Type B pancreatic cell (in vitro differentiated cells): ENCODE results near the gene FOCAD. TPM values are rescaled to one million over a fixed set of nuclear protein-coding genes. Genes with fewer than 3 reads are reported as not detected.

ENCODE experiments used
- DNase-seq: peaks from one replicate; pipeline ENCODE4 v3.0.0; 2021; ENCODE audit warnings: mixed read lengths; ENCODE audit not compliant: unreplicated experiment; ENCODE audit errors: extremely low spot score
- H3K27ac Mint-ChIP-seq: 2 replicates; pipeline ENCODE4 v1.8.0; 2021; ENCODE audit warnings: mild to moderate bottlenecking, mixed read lengths
- H3K27me3 Mint-ChIP-seq: 2 replicates; pipeline ENCODE4 v1.8.0; 2021; ENCODE audit warnings: mixed read lengths
- H3K36me3 Mint-ChIP-seq: 2 replicates; pipeline ENCODE4 v1.8.0; 2021; ENCODE audit warnings: mixed read lengths
- H3K4me1 Mint-ChIP-seq: one replicate; pipeline ENCODE4 v1.8.0; 2021; ENCODE audit warnings: mixed read lengths; ENCODE audit not compliant: unreplicated experiment
- H3K4me3 Mint-ChIP-seq: 2 replicates; pipeline ENCODE4 v1.8.0; 2021; ENCODE audit warnings: mild to moderate bottlenecking, mixed read lengths
- H3K9me3 Mint-ChIP-seq: 2 replicates; pipeline ENCODE4 v1.8.0; 2021; ENCODE audit warnings: mixed read lengths
- CTCF ChIP-seq: fragments of 200-600 bp; sonication (generic); conservative IDR thresholded peaks from 2 replicates; pipeline ENCODE4 v1.5.0; 2021; ENCODE audit warnings: antibody characterized with exemption, mild to moderate bottlenecking
- total RNA-seq: library from RNA; stranded (reverse); gene quantifications from 2 replicates; pipeline ENCODE4 v1.2.1, GENCODE V29; 2021; ENCODE audit warnings: low replicate concordance

The FOCAD gene
- total RNA-seq, 1 donor from 2014 or later, result 51.0 TPM

GRCh38 chr9:21028466-21028865 lies 344.4 kb downstream of the FOCAD start:
- Mint-ChIP-seq H3K27ac (no peak overlapping the region), H3K27me3 (no peaks in the 10 kb centered on the region), H3K4me1 (peaks cover 6% of the 10 kb centered on the region), H3K9me3 (no peaks in the 10 kb centered on the region), H3K4me3 (no peak overlapping the region), H3K36me3 (peaks cover 6% of the 10 kb centered on the region)
- DNase-seq, result no peak
- TF ChIP-seq CTCF, result no peak

GRCh38 chr9:21029661-21030060 lies 345.6 kb downstream of the FOCAD start:
- H3K4me3 Mint-ChIP-seq, result no peak overlapping the region
- peaks cover 6% of the 10 kb centered on the region for H3K4me1 Mint-ChIP-seq
- H3K27ac Mint-ChIP-seq, result no peak overlapping the region
- peaks cover 6% of the 10 kb centered on the region for H3K36me3 Mint-ChIP-seq
- peaks cover 4% of the 10 kb centered on the region for H3K27me3 Mint-ChIP-seq
- no peak for DNase-seq
- no peaks in the 10 kb centered on the region for H3K9me3 Mint-ChIP-seq
- no peak for TF ChIP-seq CTCF

GRCh38 chr9:21030389-21031035 lies 346.5 kb downstream of the FOCAD start:
- no peak for DNase-seq
- no peak overlapping the region for H3K4me3 Mint-ChIP-seq
- H3K27ac Mint-ChIP-seq, result no peak overlapping the region
- no peak for TF ChIP-seq CTCF
- H3K4me1 Mint-ChIP-seq, result peaks cover 6% of the 10 kb centered on the region
- H3K9me3 Mint-ChIP-seq, result no peaks in the 10 kb centered on the region
- H3K36me3 Mint-ChIP-seq, result peaks cover 6% of the 10 kb centered on the region
- H3K27me3 Mint-ChIP-seq, result peaks cover 4% of the 10 kb centered on the region

GRCh38 chr9:21031091-21031807 lies 347.2 kb downstream of the FOCAD start, which contains the start of gene HACD4:
Gene HACD4 (minus strand): TSS chr9:21031640. CDS start chr9:21031590, 50 bp downstream.
- peaks cover 6% of the 10 kb centered on the region for H3K36me3 Mint-ChIP-seq
- peaks cover 4% of the 10 kb centered on the region for H3K27me3 Mint-ChIP-seq
- no peak for DNase-seq

GRCh38 chr9:21031808-21032183 lies 347.7 kb downstream of the FOCAD start:
- no peak for DNase-seq
- TF ChIP-seq CTCF, result no peak
- no peak overlapping the region for H3K27ac Mint-ChIP-seq
- H3K27me3 Mint-ChIP-seq, result peaks cover 4% of the 10 kb centered on the region
- peaks cover 6% of the 10 kb centered on the region for H3K36me3 Mint-ChIP-seq
- H3K4me3 Mint-ChIP-seq, result peak overlapping the region; percentile 44
- no peaks in the 10 kb centered on the region for H3K9me3 Mint-ChIP-seq
- H3K4me1 Mint-ChIP-seq, result peaks cover 6% of the 10 kb centered on the region

More at GRCh38 chr9:21031091-21031807, 347.2 kb downstream of the FOCAD start, which contains the start of gene HACD4:
- H3K9me3 Mint-ChIP-seq, result no peaks in the 10 kb centered on the region
- H3K4me3 Mint-ChIP-seq, result peak within 1 kb of the TSS; percentile 76
- no peak for TF ChIP-seq CTCF
- H3K4me1 Mint-ChIP-seq, result peaks cover 6% of the 10 kb centered on the region
- no peak within 1 kb of the TSS for H3K27ac Mint-ChIP-seq
